Right atrium auricular region (tissue), 2 donors: Measurements from ENCODE around the gene MAP2K2. TPM values are rescaled to one million over a fixed set of nuclear protein-coding genes. Genes with fewer than 3 reads are reported as not detected.

Experiments
- DNase-seq: peaks from one replicate; pipeline ENCODE4 v3.0.0-alpha.2; 2019; ENCODE audit warnings: low spot score
- H3K27ac ChIP-seq, 2 donors: fragments of 200-600 bp; sonication (generic); 1 replicate in 1 of 2; 2 replicates in 1 of 2; pipeline ENCODE4 v1.5.1; 2016 to 2019
- H3K27me3 ChIP-seq, 2 donors: fragments of 200-600 bp; sonication (generic); one replicate each; pipeline versions ENCODE4 v1.5.1 to v1.6.0; 2017 to 2019
- H3K36me3 ChIP-seq: fragments of 200-600 bp; sonication (generic); one replicate; pipeline ENCODE4 v1.5.1; 2016
- H3K4me1 ChIP-seq, 2 donors: fragments of 200-600 bp; sonication (generic); one replicate each; pipeline versions ENCODE4 v1.5.1 to v1.6.0; 2017 to 2019
- H3K4me3 ChIP-seq, 2 donors: fragments of 200-600 bp; sonication (generic); 1 replicate in 1 of 2; 2 replicates in 1 of 2; pipeline ENCODE4 v1.5.1; 2017 to 2019; ENCODE audit warnings: mild to moderate bottlenecking in 1 of 2, moderate library complexity in 1 of 2
- H3K9me3 ChIP-seq, 2 donors: fragments of 200-600 bp; sonication (generic); one replicate each; pipeline ENCODE4 v1.5.1; 2019
- total RNA-seq, 2 donors: library from RNA; depleted of rRNA; stranded (reverse); fragments of >200 nt; gene quantifications; one replicate each; pipeline ENCODE4 v1.1.0, GENCODE V29; 2016
- TF ChIP-seq, protein P1 (sequence below), 2 donors: fragments of 200-600 bp; sonication (generic); IDR thresholded peaks; one replicate each; pipeline ENCODE4 v1.5.1; 2019; ENCODE audit warnings: antibody characterized with exemption in 2 of 2

MAP2K2 gene
- total RNA-seq, 2 donors from 2014 or later, result 82.2 to 97.4 TPM

DNA sequence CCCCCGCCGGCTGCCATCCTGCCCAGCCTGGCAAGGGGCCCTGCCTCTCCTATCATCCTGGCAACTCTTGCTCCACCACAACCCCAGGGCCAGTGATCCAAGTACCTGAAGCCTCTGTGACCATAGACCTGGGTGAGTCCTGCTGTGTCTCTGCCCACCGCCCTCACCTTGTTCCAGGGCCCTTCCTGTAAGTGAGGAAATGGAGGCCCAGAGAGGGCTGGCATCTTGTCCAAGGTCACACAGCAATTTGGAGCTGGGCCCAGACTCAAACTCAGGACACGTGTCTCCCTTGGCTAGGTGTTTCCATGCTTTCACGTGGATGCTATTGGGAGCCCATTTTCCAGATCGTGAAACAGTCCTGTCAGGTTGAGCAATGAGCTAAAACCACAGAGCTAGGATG lies 33.2 kb upstream of the MAP2K2 start:
- Histone ChIP-seq H3K4me1 (no peaks in the 10 kb centered on the region), H3K4me3 (no peak overlapping the region), H3K27ac (no peak overlapping the region), H3K9me3 (no peaks in the 10 kb centered on the region), H3K27me3 (no peaks in the 10 kb centered on the region), H3K36me3 (no peaks in the 10 kb centered on the region)
- no peak for DNase-seq
- TF ChIP-seq, protein P1, sequence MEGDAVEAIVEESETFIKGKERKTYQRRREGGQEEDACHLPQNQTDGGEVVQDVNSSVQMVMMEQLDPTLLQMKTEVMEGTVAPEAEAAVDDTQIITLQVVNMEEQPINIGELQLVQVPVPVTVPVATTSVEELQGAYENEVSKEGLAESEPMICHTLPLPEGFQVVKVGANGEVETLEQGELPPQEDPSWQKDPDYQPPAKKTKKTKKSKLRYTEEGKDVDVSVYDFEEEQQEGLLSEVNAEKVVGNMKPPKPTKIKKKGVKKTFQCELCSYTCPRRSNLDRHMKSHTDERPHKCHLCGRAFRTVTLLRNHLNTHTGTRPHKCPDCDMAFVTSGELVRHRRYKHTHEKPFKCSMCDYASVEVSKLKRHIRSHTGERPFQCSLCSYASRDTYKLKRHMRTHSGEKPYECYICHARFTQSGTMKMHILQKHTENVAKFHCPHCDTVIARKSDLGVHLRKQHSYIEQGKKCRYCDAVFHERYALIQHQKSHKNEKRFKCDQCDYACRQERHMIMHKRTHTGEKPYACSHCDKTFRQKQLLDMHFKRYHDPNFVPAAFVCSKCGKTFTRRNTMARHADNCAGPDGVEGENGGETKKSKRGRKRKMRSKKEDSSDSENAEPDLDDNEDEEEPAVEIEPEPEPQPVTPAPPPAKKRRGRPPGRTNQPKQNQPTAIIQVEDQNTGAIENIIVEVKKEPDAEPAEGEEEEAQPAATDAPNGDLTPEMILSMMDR (IDR thresholded peaks at IDR 0.05), result no peak

DNA sequence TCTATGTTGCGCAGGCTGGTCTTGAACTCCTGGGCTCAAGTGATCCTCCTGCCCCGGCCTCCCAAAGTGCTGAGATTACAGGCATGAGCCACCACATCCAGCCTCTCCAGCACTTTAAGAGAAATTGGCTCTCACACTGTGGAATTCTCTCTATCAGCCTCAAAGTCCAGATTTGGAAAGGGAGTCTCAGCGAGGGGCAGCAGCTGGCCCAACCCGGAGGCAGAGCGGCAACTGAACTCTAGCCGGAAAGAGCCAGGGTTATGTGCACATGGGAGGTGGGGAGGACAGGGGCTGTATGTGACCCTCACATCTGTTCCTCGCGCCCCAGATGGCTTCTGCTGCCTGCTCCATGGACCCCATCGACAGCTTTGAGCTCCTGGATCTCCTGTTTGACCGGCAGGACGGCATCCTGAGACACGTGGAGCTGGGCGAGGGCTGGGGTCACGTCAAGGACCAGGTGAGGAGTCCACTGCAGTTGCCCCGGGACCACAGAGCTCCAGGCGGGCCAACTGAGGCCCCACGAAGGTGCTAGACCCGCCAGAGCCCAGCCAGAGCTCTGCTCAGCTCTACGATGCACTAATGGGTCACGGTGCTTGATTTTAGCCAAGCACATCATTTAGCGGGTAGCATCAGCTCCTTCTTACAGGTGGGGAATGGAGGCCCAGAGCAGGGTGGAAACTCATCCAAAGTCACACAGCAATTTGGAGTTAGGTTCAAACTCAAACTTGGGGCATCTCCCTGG lies 30.8 kb upstream of the MAP2K2 start:
- H3K4me1 ChIP-seq, result no peaks in the 10 kb centered on the region
- no peak for DNase-seq
- no peak overlapping the region for H3K4me3 ChIP-seq
- H3K36me3 ChIP-seq, result no peaks in the 10 kb centered on the region
- no peaks in the 10 kb centered on the region for H3K27me3 ChIP-seq
- TF ChIP-seq, protein P1 (IDR thresholded peaks at IDR 0.05), result no peak
- H3K9me3 ChIP-seq, result no peaks in the 10 kb centered on the region
- H3K27ac ChIP-seq, result no peak overlapping the region

GRCh38 chr19:4152241-4152998 lies 28.5 kb upstream of the MAP2K2 start:
- no peak overlapping the region for H3K27ac ChIP-seq
- H3K4me3 ChIP-seq, result no peak overlapping the region
- no peak for DNase-seq
- H3K9me3 ChIP-seq, result no peaks in the 10 kb centered on the region
- H3K4me1 ChIP-seq, result no peaks in the 10 kb centered on the region
- no peaks in the 10 kb centered on the region for H3K36me3 ChIP-seq
- no peaks in the 10 kb centered on the region for H3K27me3 ChIP-seq
- TF ChIP-seq, protein P1 (IDR thresholded peaks at IDR 0.05), result no peak

GRCh38 chr19:4151623-4152022 lies 27.7 kb upstream of the MAP2K2 start:
- Histone ChIP-seq H3K27ac (no peak overlapping the region), H3K4me3 (no peak overlapping the region), H3K36me3 (no peaks in the 10 kb centered on the region), H3K9me3 (no peaks in the 10 kb centered on the region), H3K27me3 (no peaks in the 10 kb centered on the region), H3K4me1 (no peaks in the 10 kb centered on the region)
- TF ChIP-seq, protein P1 (IDR thresholded peaks at IDR 0.05), result no peak
- no peak for DNase-seq

GRCh38 chr19:4149518-4150288 lies 25.8 kb upstream of the MAP2K2 start:
- no peaks in the 10 kb centered on the region for H3K27me3 ChIP-seq
- H3K4me1 ChIP-seq, result no peaks in the 10 kb centered on the region
- H3K36me3 ChIP-seq, result no peaks in the 10 kb centered on the region
- H3K4me3 ChIP-seq, result no peak overlapping the region
- no peaks in the 10 kb centered on the region for H3K9me3 ChIP-seq
- no peak overlapping the region for H3K27ac ChIP-seq
- TF ChIP-seq, protein P1 (IDR thresholded peaks at IDR 0.05), result no peak
- no peak for DNase-seq
